AG04449 (cell line): Measurements from ENCODE around the gene DLG3.

Experiments used
- CTCF ChIA-PET: fragments of 350-600 bp; formaldehyde crosslinking; extraction: SDS; loops from one replicate; lab custom pipeline; 2021; ENCODE audit warnings: antibody characterized with exemption; lab: Yijun Ruan, JAX
- POLR2A ChIA-PET: fragments of 400-600, 350-600 bp; formaldehyde crosslinking; extraction: SDS; loops from one replicate; lab custom pipeline; 2020; ENCODE audit warnings: antibody characterized with exemption, inconsistent platforms; lab: Yijun Ruan, JAX
- DNase-seq: peaks from one replicate; pipeline ENCODE4 v3.0.0-alpha.2; 2010; ENCODE audit warnings: low read depth, low spot score
- H3K4me3 ChIP-seq: 2 replicates; pipeline ENCODE4 v1.5.1; 2011; ENCODE audit warnings: low read depth, mild to moderate bottlenecking, control low read depth, low read length
- TF ChIP-seq, protein P1 (sequence below): IDR thresholded peaks from one replicate; pipeline ENCODE4 v1.5.1; 2011; ENCODE audit warnings: mild to moderate bottlenecking, moderate library complexity, low read length, control low read depth, inconsistent platforms; ENCODE audit not compliant: insufficient read depth; ENCODE audit errors: missing control alignments

DLG3 gene

DNA sequence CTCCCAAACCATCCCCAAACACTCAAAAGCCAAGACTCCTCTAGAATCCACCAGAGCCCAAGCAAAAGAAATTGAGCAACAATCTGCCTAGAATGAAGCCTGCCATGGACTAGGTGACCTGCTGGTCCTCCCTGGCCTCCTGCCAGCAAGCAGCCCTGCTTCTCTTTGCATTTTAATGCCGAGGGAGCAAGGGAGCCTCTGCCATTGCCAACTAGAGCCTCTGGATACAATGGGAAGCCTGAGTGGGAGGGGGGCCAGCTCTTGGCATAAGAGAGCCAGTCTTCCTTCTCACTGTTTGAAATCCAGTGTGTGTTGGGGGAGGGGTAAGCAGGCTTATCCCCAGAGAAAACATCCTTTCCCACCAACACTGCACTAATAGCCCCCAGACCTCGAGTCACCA is 23.0 kb upstream of the DLG3 start:
- ChIA-PET POLR2A (interaction anchor here (0.5 kb wide), 1 partner anchor 944 kb away, joined by 3 read pairs; the partner anchor contains the start of gene TAF1), CTCF (interaction anchor here (5.2 kb wide), 1 partner anchor 12 kb away, joined by 31 read pairs; no protein-coding TSS in a partner anchor)
- TF ChIP-seq, protein P1, sequence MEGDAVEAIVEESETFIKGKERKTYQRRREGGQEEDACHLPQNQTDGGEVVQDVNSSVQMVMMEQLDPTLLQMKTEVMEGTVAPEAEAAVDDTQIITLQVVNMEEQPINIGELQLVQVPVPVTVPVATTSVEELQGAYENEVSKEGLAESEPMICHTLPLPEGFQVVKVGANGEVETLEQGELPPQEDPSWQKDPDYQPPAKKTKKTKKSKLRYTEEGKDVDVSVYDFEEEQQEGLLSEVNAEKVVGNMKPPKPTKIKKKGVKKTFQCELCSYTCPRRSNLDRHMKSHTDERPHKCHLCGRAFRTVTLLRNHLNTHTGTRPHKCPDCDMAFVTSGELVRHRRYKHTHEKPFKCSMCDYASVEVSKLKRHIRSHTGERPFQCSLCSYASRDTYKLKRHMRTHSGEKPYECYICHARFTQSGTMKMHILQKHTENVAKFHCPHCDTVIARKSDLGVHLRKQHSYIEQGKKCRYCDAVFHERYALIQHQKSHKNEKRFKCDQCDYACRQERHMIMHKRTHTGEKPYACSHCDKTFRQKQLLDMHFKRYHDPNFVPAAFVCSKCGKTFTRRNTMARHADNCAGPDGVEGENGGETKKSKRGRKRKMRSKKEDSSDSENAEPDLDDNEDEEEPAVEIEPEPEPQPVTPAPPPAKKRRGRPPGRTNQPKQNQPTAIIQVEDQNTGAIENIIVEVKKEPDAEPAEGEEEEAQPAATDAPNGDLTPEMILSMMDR = no peak
- no peak overlapping the region for H3K4me3 ChIP-seq
- DNase-seq = no peak

- TF ChIP-seq, protein P1 = no peak
- H3K4me3 ChIP-seq = no peak within 1 kb of the TSS
- DNase-seq = no peak
- ChIA-PET POLR2A (no interaction called here), CTCF (interaction anchor here (1.2 to 5.2 kb wide), 4 partner anchors 9 to 242 kb away, joined by 3 to 31 read pairs (median 6); no protein-coding TSS in a partner anchor)
These were observed 21.7 kb upstream of the DLG3 start, which contains the start of gene GDPD2 for GRCh38 chrX:70422851-70423341. Gene GDPD2 (plus strand): TSS chrX:70423314. CDS start chrX:70424985, 1,671 bp downstream.

DNA sequence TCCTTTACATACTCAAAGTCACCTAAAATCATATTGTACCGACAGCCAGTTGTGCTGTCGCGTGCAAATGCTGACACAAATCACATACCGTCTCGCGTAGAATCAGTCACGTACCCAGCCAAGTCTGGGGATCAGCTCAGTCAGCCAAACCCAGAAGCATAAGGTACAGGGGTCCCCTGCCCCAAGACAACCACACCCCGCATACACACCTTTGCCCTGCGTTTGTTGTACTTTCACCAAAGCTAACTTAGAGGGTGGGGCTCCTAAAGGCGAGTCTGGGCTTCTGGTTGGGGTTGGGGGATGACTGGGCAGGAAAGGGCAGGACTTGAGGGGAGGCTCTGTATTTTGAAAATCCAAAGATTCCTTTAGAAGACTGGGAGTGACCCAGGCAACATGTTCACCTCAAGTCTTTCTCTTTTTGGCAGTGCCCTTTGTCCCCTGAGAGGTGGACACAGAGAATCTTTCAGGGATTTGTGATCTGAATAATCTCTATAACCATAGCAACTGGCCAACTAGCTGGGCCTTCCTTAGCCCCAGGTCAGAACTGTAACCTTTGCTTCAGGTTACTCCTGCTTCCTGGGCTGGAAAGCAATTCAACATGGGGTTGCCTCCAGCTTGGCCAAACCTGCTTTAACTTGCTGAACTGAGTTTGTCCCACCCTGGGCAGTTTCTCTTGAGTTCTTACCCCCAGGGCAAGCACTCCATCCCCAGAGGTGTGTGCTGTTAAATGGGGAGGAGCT is 20.5 kb upstream of the DLG3 start:
- no peak for DNase-seq
- TF ChIP-seq, protein P1 = no peak
- POLR2A ChIA-PET = interaction anchor here (0.7 kb wide), 1 partner anchor 10 kb away, joined by 3 read pairs; no protein-coding TSS in a partner anchor
- no peak overlapping the region for H3K4me3 ChIP-seq
- CTCF ChIA-PET = interaction anchor here (1.4 to 5.2 kb wide), 3 partner anchors 10 to 241 kb away, joined by 3 to 31 read pairs (median 8); no protein-coding TSS in a partner anchor

GRCh38 chrX:70424801-70425200 is 19.8 kb upstream of the DLG3 start:
- POLR2A ChIA-PET = interaction anchor here (0.7 kb wide), 1 partner anchor 9 kb away, joined by 3 read pairs; no protein-coding TSS in a partner anchor
- TF ChIP-seq, protein P1 = no peak
- no peak for DNase-seq
- CTCF ChIA-PET = interaction anchor here (5.2 kb wide), 1 partner anchor 9 kb away, joined by 31 read pairs; no protein-coding TSS in a partner anchor
- no peak overlapping the region for H3K4me3 ChIP-seq

DNA sequence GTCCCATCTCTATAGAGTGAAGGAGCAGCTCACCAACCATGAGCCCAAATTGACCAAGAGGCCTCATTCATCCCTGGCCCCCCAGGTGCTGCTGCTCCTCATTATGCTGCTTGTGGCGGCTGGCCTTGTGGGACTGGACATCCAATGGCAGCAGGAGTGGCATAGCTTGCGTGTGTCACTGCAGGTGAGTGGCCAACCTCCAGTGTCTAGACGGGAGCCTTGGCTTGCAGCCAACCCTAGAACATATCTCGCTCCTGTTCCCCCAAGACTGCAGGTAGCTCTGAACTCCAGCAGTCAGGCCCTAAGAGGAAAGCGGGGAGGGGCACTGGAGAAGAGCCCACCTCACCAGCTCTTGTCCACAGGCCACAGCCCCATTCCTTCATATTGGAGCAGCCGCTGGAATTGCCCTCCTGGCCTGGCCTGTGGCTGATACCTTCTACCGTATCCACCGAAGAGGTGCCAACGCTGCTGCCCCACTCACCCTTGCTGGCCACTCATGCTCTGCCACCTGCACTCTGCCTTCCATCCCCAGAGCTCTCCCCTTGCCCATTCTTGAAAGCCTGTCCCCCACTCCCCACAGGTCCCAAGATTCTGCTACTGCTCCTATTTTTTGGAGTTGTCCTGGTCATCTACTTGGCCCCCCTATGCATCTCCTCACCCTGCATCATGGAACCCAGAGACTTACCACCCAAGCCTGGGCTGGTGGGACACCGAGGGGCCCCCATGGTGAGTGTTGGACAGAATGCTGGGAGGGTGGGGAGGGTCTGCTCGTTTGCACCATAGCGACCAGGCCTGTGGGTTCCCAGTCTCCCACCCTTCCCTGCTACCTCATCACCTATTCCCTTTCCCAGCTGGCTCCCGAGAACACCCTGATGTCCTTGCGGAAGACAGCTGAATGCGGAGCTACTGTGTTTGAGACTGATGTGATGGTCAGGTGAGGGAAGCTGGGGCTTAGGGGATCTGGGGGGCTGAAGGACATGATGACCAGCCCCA is 18.1 kb upstream of the DLG3 start:
- H3K4me3 ChIP-seq = no peak overlapping the region
- POLR2A ChIA-PET = no interaction called here
- TF ChIP-seq, protein P1 = no peak
- CTCF ChIA-PET = no interaction called here
- no peak for DNase-seq
